GM19452 (cell line): ENCODE data around the gene HDGFL2.
"Not testable (repeated sequence)": the region's sequence is repeated elsewhere in the genome, so short reads cannot be mapped to it uniquely, and the experiment has no call there.

ENCODE experiments used
- ATAC-seq: cut with Tn5 transposase; IDR thresholded peaks from one replicate; pipeline ENCODE4 v1.9.1; 2021; ENCODE audit not compliant: unreplicated experiment

The HDGFL2 gene

GRCh38 chr19:4511300-4512054, 39.4 kb downstream of the HDGFL2 start:
- no peak for ATAC-seq

GRCh38 chr19:4512070-4512469, 40.0 kb downstream of the HDGFL2 start:
- no peak for ATAC-seq

GRCh38 chr19:4513248-4513647, 41.2 kb downstream of the HDGFL2 start:
- no peak for ATAC-seq

GRCh38 chr19:4515732-4516131, 43.6 kb downstream of the HDGFL2 start:
- no peak for ATAC-seq

- no peak for ATAC-seq
These were observed 44.3 kb downstream of the HDGFL2 start for GRCh38 chr19:4516199-4516938.

- ATAC-seq, result no peak
These were observed 44.8 kb downstream of the HDGFL2 start for GRCh38 chr19:4516939-4517300.

- no peak for ATAC-seq
These were observed 45.5 kb downstream of the HDGFL2 start for GRCh38 chr19:4517451-4518057.

- no peak for ATAC-seq
These were observed 46.5 kb downstream of the HDGFL2 start, which contains the start of gene PLIN4 for GRCh38 chr19:4518345-4519171. Gene PLIN4 (minus strand): TSS chr19:4518486. CDS start chr19:4518272, 214 bp downstream.

GRCh38 chr19:4519172-4519496, 47.0 kb downstream of the HDGFL2 start:
- ATAC-seq, result no peak

GRCh38 chr19:4519521-4520277, 47.6 kb downstream of the HDGFL2 start:
- ATAC-seq, result no peak

- no peak for ATAC-seq
These were observed 49.2 kb downstream of the HDGFL2 start for GRCh38 chr19:4521170-4521887.

- ATAC-seq, result no peak
These were observed 49.8 kb downstream of the HDGFL2 start for GRCh38 chr19:4521888-4522242.

GRCh38 chr19:4522291-4523002, 50.4 kb downstream of the HDGFL2 start:
- no peak for ATAC-seq

- no peak for ATAC-seq
These were observed 51.4 kb downstream of the HDGFL2 start for GRCh38 chr19:4523306-4524110.

- ATAC-seq, result no peak
These were observed 52.9 kb downstream of the HDGFL2 start for GRCh38 chr19:4524808-4525562.

GRCh38 chr19:4525563-4526002, 53.5 kb downstream of the HDGFL2 start:
- ATAC-seq, result no peak

- not testable (repeated sequence) for ATAC-seq
These were observed 55.3 kb downstream of the HDGFL2 start for GRCh38 chr19:4527377-4527776.

- no peak for ATAC-seq
These were observed 56.7 kb downstream of the HDGFL2 start for GRCh38 chr19:4528843-4529242.
